ENCODE results near the gene SH3PXD2A. TPM values are rescaled to one million over a fixed set of nuclear protein-coding genes. Genes with fewer than 3 reads are reported as not detected.

The SH3PXD2A gene
- total and polyA plus RNA-seq, 2 experiments from 2014 or later: 1.8 to 5.0 TPM

- peaks cover under 1% of the 10 kb centered on the region for H3K27me3 Mint-ChIP-seq (ENCODE audit: insufficient read depth, low read depth, poor library complexity)
- TF ChIP-seq REST (IDR thresholded peaks at IDR 0.05; ENCODE audit: unreplicated experiment) (no peak), ZNF114 (CRISPR knock-in tag; IDR thresholded peaks at IDR 0.05) (no peak), STAT1 (IDR thresholded peaks at IDR 0.05; ENCODE audit: unreplicated experiment) (no peak), CTCF (conservative IDR thresholded peaks at IDR 0.05; ENCODE audit: low read depth in 2 of 2) (no peak)
- H4K20me1 ChIP-seq (replicated peaks; ENCODE audit: insufficient read depth): no peaks in the 10 kb centered on the region
- H3K4me3 ChIP-seq: no peak overlapping the region
- H3K4me2 ChIP-seq: no peak overlapping the region
- H3K4me1 ChIP-seq (ENCODE audit: insufficient read depth): peaks cover 12% of the 10 kb centered on the region
- H3K36me3 Mint-ChIP-seq (ENCODE audit: low read depth): no peaks in the 10 kb centered on the region
- no peaks in the 10 kb centered on the region for H3F3A ChIP-seq (replicated peaks; ENCODE audit: low read depth)
- DNase-seq (ENCODE audit: low spot score): no peak
- H3K27me3 ChIP-seq (ENCODE audit: insufficient read depth): no peaks in the 10 kb centered on the region
- no peaks in the 10 kb centered on the region for H3K9me3 Mint-ChIP-seq
- H3K4me1 Mint-ChIP-seq: peaks cover 24% of the 10 kb centered on the region
- ATAC-seq: no peak
- H3K36me3 ChIP-seq (ENCODE audit: insufficient read depth): no peaks in the 10 kb centered on the region
- no peak overlapping the region for H3K27ac Mint-ChIP-seq
- H3K79me2 ChIP-seq (replicated peaks; ENCODE audit: insufficient read depth): no peaks in the 10 kb centered on the region
- no peak overlapping the region for H3K27ac ChIP-seq (ENCODE audit: low read depth)
- H2AFZ ChIP-seq: no peak overlapping the region
- no peaks in the 10 kb centered on the region for H3K9me2 ChIP-seq (ENCODE audit: insufficient read depth)
- H3K4me3 Mint-ChIP-seq: no peak overlapping the region
These were observed 153.8 kb downstream of the SH3PXD2A start for GRCh38 chr10:103701380-103702222.

- Histone ChIP-seq H3K27ac (ENCODE audit: low read depth) (no peak overlapping the region), H3K9me2 (ENCODE audit: insufficient read depth) (no peaks in the 10 kb centered on the region), H3K79me2 (replicated peaks; ENCODE audit: insufficient read depth) (no peaks in the 10 kb centered on the region), H4K20me1 (replicated peaks; ENCODE audit: insufficient read depth) (no peaks in the 10 kb centered on the region), H3K4me3 (no peak overlapping the region), H3K4me2 (no peak overlapping the region), H3K36me3 (ENCODE audit: insufficient read depth) (no peaks in the 10 kb centered on the region), H3F3A (replicated peaks; ENCODE audit: low read depth) (no peaks in the 10 kb centered on the region), H2AFZ (no peak overlapping the region), H3K4me1 (ENCODE audit: insufficient read depth) (peaks cover 20% of the 10 kb centered on the region), H3K27me3 (ENCODE audit: insufficient read depth) (peaks cover 3% of the 10 kb centered on the region)
- Mint-ChIP-seq H3K9me3 (no peaks in the 10 kb centered on the region), H3K27me3 (ENCODE audit: insufficient read depth, low read depth, poor library complexity) (peaks cover 4% of the 10 kb centered on the region), H3K27ac (no peak overlapping the region), H3K4me3 (no peak overlapping the region), H3K36me3 (ENCODE audit: low read depth) (no peaks in the 10 kb centered on the region), H3K4me1 (peaks cover 32% of the 10 kb centered on the region)
- ATAC-seq: no peak
- TF ChIP-seq ZNF114 (CRISPR knock-in tag; IDR thresholded peaks at IDR 0.05) (no peak), CTCF (conservative IDR thresholded peaks at IDR 0.05; ENCODE audit: low read depth in 2 of 2) (no peak), EZH2phosphoT487 (IDR thresholded peaks at IDR 0.05; ENCODE audit: unreplicated experiment) (no peak)
- TF ChIP-seq, protein P1, sequence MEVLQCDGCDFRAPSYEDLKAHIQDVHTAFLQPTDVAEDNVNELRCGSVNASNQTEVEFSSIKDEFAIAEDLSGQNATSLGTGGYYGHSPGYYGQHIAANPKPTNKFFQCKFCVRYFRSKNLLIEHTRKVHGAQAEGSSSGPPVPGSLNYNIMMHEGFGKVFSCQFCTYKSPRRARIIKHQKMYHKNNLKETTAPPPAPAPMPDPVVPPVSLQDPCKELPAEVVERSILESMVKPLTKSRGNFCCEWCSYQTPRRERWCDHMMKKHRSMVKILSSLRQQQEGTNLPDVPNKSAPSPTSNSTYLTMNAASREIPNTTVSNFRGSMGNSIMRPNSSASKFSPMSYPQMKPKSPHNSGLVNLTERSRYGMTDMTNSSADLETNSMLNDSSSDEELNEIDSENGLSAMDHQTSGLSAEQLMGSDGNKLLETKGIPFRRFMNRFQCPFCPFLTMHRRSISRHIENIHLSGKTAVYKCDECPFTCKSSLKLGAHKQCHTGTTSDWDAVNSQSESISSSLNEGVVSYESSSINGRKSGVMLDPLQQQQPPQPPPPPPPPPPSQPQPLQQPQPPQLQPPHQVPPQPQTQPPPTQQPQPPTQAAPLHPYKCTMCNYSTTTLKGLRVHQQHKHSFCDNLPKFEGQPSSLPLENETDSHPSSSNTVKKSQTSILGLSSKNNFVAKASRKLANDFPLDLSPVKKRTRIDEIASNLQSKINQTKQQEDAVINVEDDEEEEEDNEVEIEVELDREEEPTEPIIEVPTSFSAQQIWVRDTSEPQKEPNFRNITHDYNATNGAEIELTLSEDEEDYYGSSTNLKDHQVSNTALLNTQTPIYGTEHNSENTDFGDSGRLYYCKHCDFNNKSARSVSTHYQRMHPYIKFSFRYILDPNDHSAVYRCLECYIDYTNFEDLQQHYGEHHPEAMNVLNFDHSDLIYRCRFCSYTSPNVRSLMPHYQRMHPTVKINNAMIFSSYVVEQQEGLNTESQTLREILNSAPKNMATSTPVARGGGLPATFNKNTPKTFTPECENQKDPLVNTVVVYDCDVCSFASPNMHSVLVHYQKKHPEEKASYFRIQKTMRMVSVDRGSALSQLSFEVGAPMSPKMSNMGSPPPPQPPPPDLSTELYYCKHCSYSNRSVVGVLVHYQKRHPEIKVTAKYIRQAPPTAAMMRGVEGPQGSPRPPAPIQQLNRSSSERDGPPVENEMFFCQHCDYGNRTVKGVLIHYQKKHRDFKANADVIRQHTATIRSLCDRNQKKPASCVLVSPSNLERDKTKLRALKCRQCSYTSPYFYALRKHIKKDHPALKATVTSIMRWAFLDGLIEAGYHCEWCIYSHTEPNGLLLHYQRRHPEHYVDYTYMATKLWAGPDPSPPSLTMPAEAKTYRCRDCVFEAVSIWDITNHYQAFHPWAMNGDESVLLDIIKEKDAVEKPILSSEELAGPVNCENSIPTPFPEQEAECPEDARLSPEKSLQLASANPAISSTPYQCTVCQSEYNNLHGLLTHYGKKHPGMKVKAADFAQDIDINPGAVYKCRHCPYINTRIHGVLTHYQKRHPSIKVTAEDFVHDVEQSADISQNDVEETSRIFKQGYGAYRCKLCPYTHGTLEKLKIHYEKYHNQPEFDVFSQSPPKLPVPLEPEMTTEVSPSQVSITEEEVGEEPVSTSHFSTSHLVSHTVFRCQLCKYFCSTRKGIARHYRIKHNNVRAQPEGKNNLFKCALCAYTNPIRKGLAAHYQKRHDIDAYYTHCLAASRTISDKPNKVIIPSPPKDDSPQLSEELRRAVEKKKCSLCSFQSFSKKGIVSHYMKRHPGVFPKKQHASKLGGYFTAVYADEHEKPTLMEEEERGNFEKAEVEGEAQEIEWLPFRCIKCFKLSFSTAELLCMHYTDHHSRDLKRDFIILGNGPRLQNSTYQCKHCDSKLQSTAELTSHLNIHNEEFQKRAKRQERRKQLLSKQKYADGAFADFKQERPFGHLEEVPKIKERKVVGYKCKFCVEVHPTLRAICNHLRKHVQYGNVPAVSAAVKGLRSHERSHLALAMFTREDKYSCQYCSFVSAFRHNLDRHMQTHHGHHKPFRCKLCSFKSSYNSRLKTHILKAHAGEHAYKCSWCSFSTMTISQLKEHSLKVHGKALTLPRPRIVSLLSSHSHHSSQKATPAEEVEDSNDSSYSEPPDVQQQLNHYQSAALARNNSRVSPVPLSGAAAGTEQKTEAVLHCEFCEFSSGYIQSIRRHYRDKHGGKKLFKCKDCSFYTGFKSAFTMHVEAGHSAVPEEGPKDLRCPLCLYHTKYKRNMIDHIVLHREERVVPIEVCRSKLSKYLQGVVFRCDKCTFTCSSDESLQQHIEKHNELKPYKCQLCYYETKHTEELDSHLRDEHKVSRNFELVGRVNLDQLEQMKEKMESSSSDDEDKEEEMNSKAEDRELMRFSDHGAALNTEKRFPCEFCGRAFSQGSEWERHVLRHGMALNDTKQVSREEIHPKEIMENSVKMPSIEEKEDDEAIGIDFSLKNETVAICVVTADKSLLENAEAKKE (CRISPR knock-in tag; IDR thresholded peaks at IDR 0.05): no peak
- DNase-seq (ENCODE audit: low spot score): no peak
These were observed 155.0 kb downstream of the SH3PXD2A start for GRCh38 chr10:103700436-103700715.
